Activated CD4-positive, alpha-beta memory T cell treated with anti-CD3 and anti-CD28 coated beads, Interleukin-2, amount 10 ng/mL, durations not matched to agents 7 days and 5 days (primary cell): Measurements from ENCODE around the gene DNAJC18. TPM values are rescaled to one million over a fixed set of nuclear protein-coding genes. Genes with fewer than 3 reads are reported as not detected.
A peak's percentile ranks its signal among the peaks of the same experiment; 100 is the strongest.

Source experiments
- CTCF ChIA-PET: fragments of 350-600 bp; sonication (Branson Sonifier 250); formaldehyde crosslinking; loops from one replicate; lab custom pipeline; 2021; ENCODE audit warnings: antibody characterized with exemption, inconsistent platforms; lab: Charles Lee
- POLR2A ChIA-PET: fragments of 350-600 bp; sonication (Branson Sonifier 250); formaldehyde crosslinking; loops from one replicate; lab custom pipeline; 2021; ENCODE audit warnings: antibody characterized with exemption; lab: Charles Lee
- DNase-seq: peaks from one replicate; pipeline ENCODE4 v3.0.0-alpha.2; 2020
- H3K27ac Mint-ChIP-seq: one replicate; pipeline ENCODE4 v1.8.0; 2021; ENCODE audit warnings: mild to moderate bottlenecking, mixed read lengths
- H3K27me3 Mint-ChIP-seq: one replicate; pipeline ENCODE4 v1.8.0; 2021; ENCODE audit warnings: mixed read lengths
- H3K36me3 Mint-ChIP-seq: one replicate; pipeline ENCODE4 v1.8.0; 2021; ENCODE audit warnings: low read depth, mixed read lengths
- H3K4me1 Mint-ChIP-seq: one replicate; pipeline ENCODE4 v1.8.0; 2021; ENCODE audit warnings: mixed read lengths
- H3K4me3 Mint-ChIP-seq: one replicate; pipeline ENCODE4 v1.8.0; 2021; ENCODE audit warnings: mild to moderate bottlenecking, mixed read lengths
- H3K9me3 Mint-ChIP-seq: one replicate; pipeline ENCODE4 v1.8.0; 2021; ENCODE audit warnings: mixed read lengths
- total RNA-seq, 2 experiments: library from RNA; stranded (reverse); gene quantifications; one replicate each; pipeline ENCODE4 v1.2.3, GENCODE V29; 2021

Gene DNAJC18
- total RNA-seq, 2 experiments from 2014 or later, result 16.1 to 17.0 TPM

DNA sequence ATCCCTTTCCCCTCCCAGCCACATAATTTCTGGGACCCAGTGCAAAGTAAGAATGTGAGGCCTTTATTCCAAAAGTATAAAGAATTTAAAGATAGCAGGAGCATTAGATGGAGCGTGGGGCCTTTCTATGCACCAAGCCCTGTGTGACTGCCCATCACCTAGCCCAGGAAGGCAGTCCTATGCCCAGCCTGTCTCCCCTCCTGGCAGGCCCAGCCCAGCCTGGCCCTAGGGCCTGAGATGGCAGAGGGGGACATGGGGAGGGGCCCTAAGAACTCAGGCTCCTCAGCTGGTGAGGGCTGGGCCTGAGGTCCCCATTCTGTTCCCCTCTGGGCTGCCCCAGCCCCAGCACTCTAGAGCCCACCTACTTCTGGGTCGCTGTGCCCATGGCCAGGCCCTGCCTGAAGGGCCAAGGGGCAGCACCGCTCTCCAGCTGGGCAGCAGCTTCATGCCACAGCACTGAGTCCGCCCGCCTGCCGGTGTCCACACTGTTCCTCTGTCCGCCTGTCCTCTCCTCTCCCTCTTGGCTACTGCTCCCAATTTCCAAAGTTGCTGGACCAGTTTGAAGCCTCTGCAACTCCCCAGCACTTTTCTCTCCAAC is 55.2 kb downstream of the DNAJC18 start:
- no peak for DNase-seq
- H3K36me3 Mint-ChIP-seq, result peaks cover 4% of the 10 kb centered on the region
- H3K4me3 Mint-ChIP-seq, result peak overlapping the region; percentile 70
- ChIA-PET POLR2A (interaction anchor here (1.2 to 1.4 kb wide), 2 partner anchors 43 to 90 kb away, joined by 4 to 5 read pairs; partner anchors contain the start of genes MATR3 and PAIP2), CTCF (interaction anchor here (1.1 kb wide), 1 partner anchor 42 kb away, joined by 4 read pairs; no protein-coding TSS in a partner anchor)
- H3K27ac Mint-ChIP-seq, result peak overlapping the region; percentile 88
- H3K4me1 Mint-ChIP-seq, result peaks cover 50% of the 10 kb centered on the region
- no peaks in the 10 kb centered on the region for H3K9me3 Mint-ChIP-seq
- no peaks in the 10 kb centered on the region for H3K27me3 Mint-ChIP-seq

DNA sequence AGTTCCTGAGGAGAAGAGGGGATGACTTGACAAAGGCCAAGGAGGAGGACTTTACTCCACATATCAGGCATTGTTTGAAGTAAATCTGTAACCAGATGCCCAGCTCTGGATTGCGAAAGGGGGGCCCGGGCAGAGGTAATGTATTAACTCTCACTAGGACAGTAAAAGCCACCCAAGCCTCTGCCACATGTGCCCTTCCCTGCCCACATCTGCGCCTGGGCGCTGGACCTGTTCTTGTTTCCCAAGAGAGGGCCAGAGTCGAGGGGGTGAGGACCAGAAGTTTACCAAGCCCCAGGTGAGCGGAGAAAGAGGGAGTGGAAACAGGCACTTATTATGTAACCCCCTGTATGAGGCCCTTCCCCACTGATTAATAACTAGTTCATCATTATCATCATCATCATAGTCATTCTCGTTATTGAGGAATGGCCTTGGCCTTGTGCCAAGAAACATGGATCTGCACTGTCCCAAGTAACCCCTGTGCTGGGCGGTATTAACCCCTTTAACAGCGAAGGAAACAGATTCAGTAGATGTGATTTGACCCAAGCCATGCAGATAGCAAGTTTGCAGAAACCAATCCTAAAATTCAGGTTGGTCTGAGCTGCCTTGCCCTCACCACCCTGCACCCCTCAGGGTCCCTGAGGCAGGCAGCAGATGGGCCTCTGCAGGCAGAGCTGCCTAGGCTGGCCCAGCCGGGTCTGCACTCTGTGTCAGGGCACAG is 55.9 kb downstream of the DNAJC18 start, which contains the start of gene SLC23A1:
Gene SLC23A1, minus strand, starts transcription at position 23 of the 718 bp plus-strand sequence. CDS start 44 bp downstream, outside the sequence.
- Mint-ChIP-seq H3K4me1 (peaks cover 49% of the 10 kb centered on the region), H3K4me3 (no peak within 1 kb of the TSS), H3K27ac (peak within 1 kb of the TSS; percentile 88), H3K27me3 (no peaks in the 10 kb centered on the region), H3K9me3 (no peaks in the 10 kb centered on the region), H3K36me3 (peaks cover 4% of the 10 kb centered on the region)
- no peak for DNase-seq
- CTCF ChIA-PET, result interaction anchor here (1.1 kb wide), 1 partner anchor 41 kb away, joined by 4 read pairs; no protein-coding TSS in a partner anchor
- POLR2A ChIA-PET, result interaction anchor here (1.2 to 1.4 kb wide), 4 partner anchors 33 to 90 kb away, joined by 4 to 5 read pairs (median 4); partner anchors contain the start of genes MATR3 and PAIP2

GRCh38 chr5:139382807-139383206 is 56.5 kb downstream of the DNAJC18 start:
- POLR2A ChIA-PET, result interaction anchor here (1.3 kb wide), 2 partner anchors 34 to 41 kb away, joined by 4 read pairs; partner anchors contain the start of gene PAIP2
- Mint-ChIP-seq H3K4me3 (no peak overlapping the region), H3K27me3 (no peaks in the 10 kb centered on the region), H3K27ac (no peak overlapping the region), H3K4me1 (peaks cover 43% of the 10 kb centered on the region), H3K9me3 (no peaks in the 10 kb centered on the region), H3K36me3 (no peaks in the 10 kb centered on the region)
- CTCF ChIA-PET, result no interaction called here
- no peak for DNase-seq

GRCh38 chr5:139381837-139382761 is 57.2 kb downstream of the DNAJC18 start:
- DNase-seq, result no peak
- CTCF ChIA-PET, result no interaction called here
- Mint-ChIP-seq H3K4me1 (peaks cover 39% of the 10 kb centered on the region), H3K4me3 (no peak overlapping the region), H3K36me3 (peaks cover 5% of the 10 kb centered on the region), H3K27ac (no peak overlapping the region), H3K27me3 (no peaks in the 10 kb centered on the region), H3K9me3 (no peaks in the 10 kb centered on the region)
- POLR2A ChIA-PET, result interaction anchor here (1.3 to 2.0 kb wide), 3 partner anchors 9 to 40 kb away, joined by 4 to 6 read pairs (median 4); partner anchors contain the start of gene PAIP2

DNA sequence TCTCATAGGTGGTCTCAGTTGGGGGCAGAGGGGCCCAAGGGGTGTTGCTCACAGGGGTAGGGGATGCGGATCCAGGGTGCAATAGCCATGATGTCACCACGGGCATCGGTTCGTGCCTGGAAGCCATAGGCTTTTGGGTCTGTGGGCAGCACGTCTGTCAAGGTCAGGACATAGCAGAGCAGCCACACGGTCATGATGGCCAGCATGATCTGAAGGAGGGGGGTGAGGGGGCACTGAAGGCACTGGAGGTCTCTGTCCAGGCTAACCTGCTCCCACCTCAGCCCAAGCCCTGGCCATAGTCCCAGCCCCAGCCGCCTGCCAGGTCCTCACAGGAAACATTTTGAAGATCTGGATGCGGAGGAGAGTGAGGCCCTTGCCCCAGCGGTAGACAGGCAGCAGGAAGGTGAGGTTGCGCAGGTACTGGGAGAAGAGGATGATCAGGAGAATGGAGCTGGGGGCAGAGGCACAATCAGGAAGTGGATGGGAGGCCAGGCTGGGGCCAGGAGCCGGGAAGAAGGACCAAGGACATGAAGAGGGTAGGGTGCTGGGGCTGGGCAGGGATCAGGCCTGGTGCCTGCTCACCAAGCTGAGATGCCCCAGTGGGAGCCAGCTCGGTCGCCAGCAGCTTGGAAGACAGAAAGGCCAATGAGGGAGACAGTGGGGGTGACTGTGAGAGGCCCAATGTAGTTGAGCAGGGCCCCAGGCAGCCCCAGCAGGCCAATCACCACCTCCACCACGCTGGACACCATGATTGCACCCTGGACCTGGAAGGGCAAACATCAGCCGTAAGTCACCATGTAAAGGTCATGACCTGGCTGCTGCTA is 59.5 kb downstream of the DNAJC18 start:
- Mint-ChIP-seq H3K27ac (no peak overlapping the region), H3K27me3 (no peaks in the 10 kb centered on the region), H3K4me3 (no peak overlapping the region), H3K36me3 (peaks cover 6% of the 10 kb centered on the region), H3K4me1 (peaks cover 18% of the 10 kb centered on the region), H3K9me3 (no peaks in the 10 kb centered on the region)
- CTCF ChIA-PET, result no interaction called here
- POLR2A ChIA-PET, result interaction anchor here (0.7 to 1.8 kb wide), 6 partner anchors 9 to 38 kb away, joined by 3 to 6 read pairs (median 3); partner anchors contain the start of genes MZB1 and PAIP2
- DNase-seq, result no peak

DNA sequence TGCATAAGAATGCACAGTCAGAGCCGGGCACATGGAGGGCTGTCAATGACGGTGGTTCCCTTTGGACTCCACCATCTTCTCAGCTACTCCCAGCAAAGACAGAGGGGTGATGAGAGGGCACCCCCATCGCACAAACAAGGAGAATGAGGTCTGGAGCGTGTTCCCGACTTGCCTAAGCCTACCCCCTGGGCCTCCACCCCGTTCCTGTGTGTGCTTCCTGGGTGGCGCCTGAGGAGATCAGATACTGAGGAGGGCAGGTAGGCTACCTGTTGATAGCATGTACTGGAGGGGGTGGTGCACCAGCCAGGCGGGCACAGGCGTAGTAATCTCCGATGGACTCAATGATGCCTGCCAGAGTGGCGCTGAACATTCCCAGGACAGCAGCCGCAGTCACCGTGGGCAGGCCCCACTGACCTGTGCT is 60.4 kb downstream of the DNAJC18 start:
- no peaks in the 10 kb centered on the region for H3K27me3 Mint-ChIP-seq
- no peak for DNase-seq
- H3K4me3 Mint-ChIP-seq, result no peak overlapping the region
- H3K9me3 Mint-ChIP-seq, result no peaks in the 10 kb centered on the region
- peaks cover 11% of the 10 kb centered on the region for H3K4me1 Mint-ChIP-seq
- POLR2A ChIA-PET, result interaction anchor here (0.5 to 1.2 kb wide), 2 partner anchors 20 to 76 kb away, joined by 3 to 5 read pairs; no protein-coding TSS in a partner anchor
- H3K36me3 Mint-ChIP-seq, result peaks cover 7% of the 10 kb centered on the region
- CTCF ChIA-PET, result no interaction called here
- H3K27ac Mint-ChIP-seq, result no peak overlapping the region

DNA sequence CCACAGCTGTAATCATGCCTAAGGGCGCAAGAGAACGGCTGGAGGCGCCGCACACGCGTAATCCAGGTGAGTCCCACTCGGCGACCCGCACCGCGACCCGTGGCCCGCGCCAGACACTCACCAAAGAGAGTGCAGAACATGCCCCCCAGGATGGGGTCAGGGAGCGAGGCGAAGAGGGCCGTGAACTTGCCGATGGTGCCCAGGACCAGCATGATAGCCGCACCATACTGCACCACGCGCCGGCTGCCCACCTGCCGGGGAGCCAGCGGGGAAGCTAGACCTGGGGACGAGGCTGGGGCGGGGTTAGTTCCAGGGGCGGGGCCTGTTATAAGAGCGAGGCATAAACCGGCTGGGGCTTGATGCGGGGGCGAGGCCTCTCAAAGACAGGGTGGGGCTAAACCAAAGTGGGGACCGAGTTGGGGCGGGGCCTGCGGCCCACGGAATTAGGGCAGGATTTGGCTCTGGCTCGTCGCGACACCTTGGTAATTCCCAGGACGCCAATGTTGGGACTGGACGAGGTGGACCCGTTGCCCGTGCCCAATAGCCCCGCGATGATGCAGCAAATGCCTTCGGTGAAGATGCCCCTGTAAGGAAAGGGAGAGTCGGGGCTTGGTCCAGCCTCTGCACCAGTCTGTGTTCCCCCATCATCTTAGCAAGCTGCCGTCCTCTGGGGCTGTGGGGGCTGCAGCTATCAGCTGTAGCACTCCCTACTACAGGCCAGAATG is 61.1 kb downstream of the DNAJC18 start:
- Mint-ChIP-seq H3K27me3 (no peaks in the 10 kb centered on the region), H3K9me3 (no peaks in the 10 kb centered on the region), H3K27ac (no peak overlapping the region), H3K4me1 (peaks cover 9% of the 10 kb centered on the region), H3K4me3 (no peak overlapping the region), H3K36me3 (peaks cover 13% of the 10 kb centered on the region)
- ChIA-PET POLR2A (interaction anchor here (1.0 kb wide), 1 partner anchor 14 kb away, joined by 5 read pairs; no protein-coding TSS in a partner anchor), CTCF (interaction anchor here (2.1 kb wide), 1 partner anchor 36 kb away, joined by 5 read pairs; the partner anchor contains the start of gene PAIP2)
- DNase-seq, result no peak

DNA sequence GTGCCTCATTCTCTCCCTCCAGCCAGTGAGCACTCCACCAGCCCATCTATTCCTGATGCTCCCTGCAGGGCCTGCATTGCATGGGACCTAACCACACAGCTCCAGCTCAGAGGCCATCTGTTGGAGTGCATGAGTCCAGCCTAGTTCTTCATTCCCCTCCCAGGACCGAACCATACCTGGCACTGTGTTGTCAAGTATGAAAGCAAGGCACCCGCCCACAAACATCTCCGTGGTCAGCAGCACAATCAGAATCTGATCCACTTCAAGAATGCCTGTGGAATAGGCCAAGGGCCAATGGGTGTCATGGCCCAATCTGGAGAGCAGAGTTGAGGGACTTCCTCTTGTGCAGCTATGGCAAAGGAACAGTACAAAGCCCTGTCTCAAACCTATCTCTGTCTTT is 62.1 kb downstream of the DNAJC18 start:
- Mint-ChIP-seq H3K36me3 (peaks cover 16% of the 10 kb centered on the region), H3K4me3 (no peak overlapping the region), H3K4me1 (peaks cover 12% of the 10 kb centered on the region), H3K27me3 (no peaks in the 10 kb centered on the region), H3K27ac (no peak overlapping the region), H3K9me3 (no peaks in the 10 kb centered on the region)
- CTCF ChIA-PET, result interaction anchor here (2.1 kb wide), 1 partner anchor 35 kb away, joined by 5 read pairs; the partner anchor contains the start of gene PAIP2
- no peak for DNase-seq
- POLR2A ChIA-PET, result interaction anchor here (1.0 to 1.2 kb wide), 2 partner anchors 9 to 15 kb away, joined by 4 to 5 read pairs; no protein-coding TSS in a partner anchor

- H3K27me3 Mint-ChIP-seq, result no peaks in the 10 kb centered on the region
- peaks cover 23% of the 10 kb centered on the region for H3K36me3 Mint-ChIP-seq
- H3K4me1 Mint-ChIP-seq, result peaks cover 20% of the 10 kb centered on the region
- no peak for DNase-seq
- H3K27ac Mint-ChIP-seq, result no peak overlapping the region
- POLR2A ChIA-PET, result interaction anchor here (1.0 kb wide), 1 partner anchor 12 kb away, joined by 4 read pairs; no protein-coding TSS in a partner anchor
- H3K9me3 Mint-ChIP-seq, result no peaks in the 10 kb centered on the region
- H3K4me3 Mint-ChIP-seq, result no peak overlapping the region
- CTCF ChIA-PET, result interaction anchor here (2.1 kb wide), 1 partner anchor 34 kb away, joined by 5 read pairs; the partner anchor contains the start of gene PAIP2
Observed at GRCh38 chr5:139376364-139376763, 63.0 kb downstream of the DNAJC18 start.

DNA sequence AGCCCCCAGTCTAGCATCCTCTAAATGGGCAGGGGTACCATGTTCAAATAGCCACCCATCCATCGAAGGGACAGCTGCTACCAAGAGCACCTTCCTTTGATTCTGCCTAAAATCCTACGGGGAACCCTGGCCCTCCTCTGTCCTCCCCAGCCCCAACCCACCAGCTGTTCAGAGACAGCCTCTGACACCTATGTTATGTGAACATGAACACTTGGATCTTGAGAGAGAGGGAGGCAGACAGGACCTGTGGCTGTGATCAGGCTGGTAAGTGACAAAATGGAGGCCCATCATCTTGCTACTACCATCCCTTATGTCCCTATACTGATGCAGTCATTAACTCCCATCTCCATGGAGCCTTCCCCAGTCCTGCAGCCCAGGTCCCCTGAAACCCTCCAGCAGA is 64.4 kb downstream of the DNAJC18 start:
- Mint-ChIP-seq H3K36me3 (peaks cover 26% of the 10 kb centered on the region), H3K27ac (no peak overlapping the region), H3K4me3 (no peak overlapping the region), H3K4me1 (peaks cover 25% of the 10 kb centered on the region), H3K27me3 (no peaks in the 10 kb centered on the region), H3K9me3 (no peaks in the 10 kb centered on the region)
- ChIA-PET CTCF (no interaction called here), POLR2A (interaction anchor here (2.0 kb wide), 1 partner anchor 33 kb away, joined by 12 read pairs; the partner anchor contains the start of gene PAIP2)
- no peak for DNase-seq
